OCI-LY3 (cell line): ENCODE measurements around the gene DOK7.

Experiments
- EZH2phosphoT487 ChIP-seq: fragments of 200-600 bp; shearing (Covaris generic); IDR thresholded peaks from 2 replicates; pipeline ENCODE4 v1.6.1; 2018; ENCODE audit warnings: antibody characterized with exemption, mixed run types, low read depth
- TF ChIP-seq, protein P1 (sequence below): fragments of 200-600, 300-600 bp; sonication (generic); IDR thresholded peaks from 2 replicates; pipeline ENCODE4 v1.5.1; 2014; ENCODE audit warnings: antibody characterized with exemption, low read length, low read depth

GRCh38 chr4:3422808-3423297, 40.3 kb upstream of the DOK7 start:
- TF ChIP-seq, protein P1, sequence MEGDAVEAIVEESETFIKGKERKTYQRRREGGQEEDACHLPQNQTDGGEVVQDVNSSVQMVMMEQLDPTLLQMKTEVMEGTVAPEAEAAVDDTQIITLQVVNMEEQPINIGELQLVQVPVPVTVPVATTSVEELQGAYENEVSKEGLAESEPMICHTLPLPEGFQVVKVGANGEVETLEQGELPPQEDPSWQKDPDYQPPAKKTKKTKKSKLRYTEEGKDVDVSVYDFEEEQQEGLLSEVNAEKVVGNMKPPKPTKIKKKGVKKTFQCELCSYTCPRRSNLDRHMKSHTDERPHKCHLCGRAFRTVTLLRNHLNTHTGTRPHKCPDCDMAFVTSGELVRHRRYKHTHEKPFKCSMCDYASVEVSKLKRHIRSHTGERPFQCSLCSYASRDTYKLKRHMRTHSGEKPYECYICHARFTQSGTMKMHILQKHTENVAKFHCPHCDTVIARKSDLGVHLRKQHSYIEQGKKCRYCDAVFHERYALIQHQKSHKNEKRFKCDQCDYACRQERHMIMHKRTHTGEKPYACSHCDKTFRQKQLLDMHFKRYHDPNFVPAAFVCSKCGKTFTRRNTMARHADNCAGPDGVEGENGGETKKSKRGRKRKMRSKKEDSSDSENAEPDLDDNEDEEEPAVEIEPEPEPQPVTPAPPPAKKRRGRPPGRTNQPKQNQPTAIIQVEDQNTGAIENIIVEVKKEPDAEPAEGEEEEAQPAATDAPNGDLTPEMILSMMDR = no peak
- TF ChIP-seq EZH2phosphoT487 = no peak
